Motor neuron (in vitro differentiated cells): Measurements from ENCODE around the gene SLC25A26. TPM values are rescaled to one million over a fixed set of nuclear protein-coding genes. Genes with fewer than 3 reads are reported as not detected.
"Not testable (repeated sequence)": the region's sequence is repeated elsewhere in the genome, so short reads cannot be mapped to it uniquely, and the experiment has no call there.

Experiments used
- ATAC-seq, 8 experiments: fragments of 200-7000 bp; cut with Tn5 transposase; replicated peaks in 6 of 8; 2 replicates each; pipeline ENCODE4 v1.8.0; 2021; ENCODE audit warnings: mild to moderate bottlenecking in 8 of 8, moderate library complexity in 8 of 8
- H3K27ac ChIP-seq, 2 donors: fragments of 250-450 bp; sonication (Bioruptor Pico); 2 replicates each; pipeline ENCODE4 v1.9.0; 2021; ENCODE audit warnings: antibody characterized with exemption in 2 of 2, mild to moderate bottlenecking in 2 of 2, moderate library complexity in 1 of 2
- H3K4me1 ChIP-seq, 2 donors: fragments of 250-450 bp; sonication (Bioruptor Pico); replicated peaks in 1 of 2; 2 replicates each; pipeline ENCODE4 v1.6.1; 2021; ENCODE audit warnings: antibody characterized with exemption in 2 of 2, mild to moderate bottlenecking in 2 of 2, moderate library complexity in 1 of 2
- H3K4me3 ChIP-seq, 5 donors: fragments of 250-450 bp; sonication (Bioruptor Pico); 2 replicates each; pipeline ENCODE4 v1.9.0; 2021; ENCODE audit warnings: antibody characterized with exemption in 5 of 5, mild to moderate bottlenecking in 5 of 5, moderate library complexity in 4 of 5
- WGBS, 10 experiments: fragments of 450-650 bp; shearing (Covaris generic); methylation state at CpG; one replicate each; pipeline ENCODE4 v1.0.0; 2022; 5-methylcytosine and 5-hydroxymethylcytosine counted together
- in situ Hi-C, 9 experiments: fragments of 400-800 bp; cut with MboI; loops; one replicate each; pipeline ENCODE4 v1.15.0; 2021; ENCODE audit warnings: low sequenced_read_pairs in 9 of 9, low pct_unique_long_range_greater_than_20kb in 2 of 9; ENCODE audit not compliant: unreplicated experiment in 9 of 9
- total RNA-seq, 8 experiments: library from RNA; unstranded; fragments of 300-600 nt; gene quantifications; 2 replicates each; pipeline versions ENCODE4 v1.2.3 to v1.2.4, GENCODE V29; 2022

Gene SLC25A26
- total RNA-seq, 8 experiments from 2014 or later = 13.7 to 26.7 (median 19.4) TPM

DNA sequence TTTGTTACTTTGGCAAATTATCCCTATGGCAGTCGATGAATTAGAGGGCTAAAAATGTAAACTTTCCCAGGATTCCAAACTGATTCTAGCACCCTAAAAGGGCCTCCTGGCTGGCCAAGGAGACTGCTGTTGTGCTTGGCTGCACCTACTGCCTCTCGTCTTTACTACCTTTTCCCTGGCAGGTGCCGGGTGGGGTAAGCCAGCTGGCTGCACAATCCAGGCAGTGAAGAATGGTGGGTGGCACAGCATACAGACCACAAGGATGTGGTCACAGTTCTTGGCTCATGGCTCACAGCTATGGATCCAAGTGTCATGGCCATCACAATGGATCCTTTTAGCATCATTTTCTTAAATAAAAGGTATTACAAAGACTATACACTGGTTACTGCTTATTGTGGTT lies 20.7 kb upstream of the SLC25A26 start:
- peak in 2 of 8 experiments; percentile 11 to 72 for ATAC-seq
- 0 to 100% (median 42%) methylated on average over 1 to 3 of the region's 3 CpGs; no CpG with 5 or more reads in 1 of the 10 experiments for whole genome bisulfite sequencing, 10 experiments
- in situ Hi-C loops = no loop called here
- H3K27ac ChIP-seq = no peak overlapping the region
- H3K4me1 ChIP-seq = peaks cover 0 to 2% of the 10 kb centered on the region in 2 donors
- H3K4me3 ChIP-seq = no peak overlapping the region

DNA sequence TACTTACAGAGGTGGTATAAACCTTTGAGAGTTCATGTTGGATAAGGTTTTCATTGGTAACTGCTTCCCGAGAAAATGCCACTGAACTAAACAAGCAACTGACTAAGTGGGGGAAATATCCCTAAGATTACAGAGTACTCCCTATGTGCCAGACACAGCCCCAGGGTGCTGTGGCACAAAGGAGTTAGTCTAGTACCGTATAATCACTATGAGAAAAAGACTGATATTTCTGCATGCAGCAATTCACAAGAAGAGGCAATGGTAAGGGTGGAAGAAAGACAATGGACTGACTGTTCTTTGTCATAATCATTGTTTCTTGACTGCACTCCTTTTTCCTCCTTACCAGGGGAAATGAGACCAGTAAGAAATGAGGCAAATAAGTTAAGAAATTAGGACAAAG lies 20.0 kb upstream of the SLC25A26 start:
- Histone ChIP-seq H3K4me3 (no peak overlapping the region), H3K4me1 (no peaks in the 10 kb centered on the region), H3K27ac (no peak overlapping the region)
- WGBS, 10 experiments = 14 to 89% (median 79%) methylated on average over 1 to 2 of the region's 2 CpGs; no CpG with 5 or more reads in 4 of the 10 experiments
- in situ Hi-C loops = no loop called here
- no peak for ATAC-seq

DNA sequence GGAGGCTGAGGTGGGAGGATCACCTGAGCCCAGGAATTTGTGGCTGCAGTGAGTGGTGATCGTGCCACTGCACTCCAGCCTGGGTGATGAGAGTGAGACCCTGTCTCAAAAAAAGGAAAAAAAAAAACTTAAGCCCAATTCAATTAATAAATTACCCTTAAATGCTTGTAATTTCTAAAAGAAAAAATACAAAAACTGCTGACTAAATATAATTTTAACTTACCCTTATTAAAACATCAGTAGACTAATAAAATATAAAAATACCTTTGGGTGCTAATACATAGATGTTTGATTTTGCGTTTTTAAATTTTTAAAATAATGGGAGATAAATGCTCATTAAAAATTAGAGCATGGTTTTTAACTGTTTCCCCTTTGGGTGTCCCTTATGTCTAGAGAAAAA lies 17.5 kb upstream of the SLC25A26 start:
- in situ Hi-C loops = no loop called here
- no peak for ATAC-seq
- H3K4me1 ChIP-seq = no peaks in the 10 kb centered on the region
- 38 to 100% (median 79%) methylated on average over 1 to 2 of the region's 2 CpGs; no CpG with 5 or more reads in 2 of the 10 experiments for WGBS, 10 experiments
- H3K27ac ChIP-seq = no peak overlapping the region
- H3K4me3 ChIP-seq = no peak overlapping the region

DNA sequence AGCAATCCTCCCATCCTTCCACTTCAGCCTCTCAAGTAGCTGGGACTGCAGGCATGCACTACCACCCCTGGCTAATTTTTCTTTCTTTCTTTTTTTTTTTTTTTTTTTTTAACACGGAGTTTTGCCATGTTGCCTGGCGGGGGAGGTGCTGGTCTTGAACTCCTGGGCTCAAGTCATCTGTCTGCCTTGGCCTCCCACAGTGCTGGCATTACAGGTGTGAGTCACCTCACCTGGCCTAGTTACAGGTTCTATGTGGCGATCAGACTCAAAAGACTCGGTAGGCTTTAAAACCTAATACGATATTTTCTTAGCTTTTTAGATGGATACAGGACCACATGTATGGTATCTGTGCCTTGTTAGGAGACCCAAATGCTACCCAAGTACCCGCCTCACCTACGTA lies 14.0 kb upstream of the SLC25A26 start:
- WGBS, 10 experiments = 58 to 100% (median 92%) methylated on average over 1 to 7 of the region's 7 CpGs
- no peak for ATAC-seq
- no peak overlapping the region for H3K27ac ChIP-seq
- in situ Hi-C loops = no loop called here
- no peaks in the 10 kb centered on the region for H3K4me1 ChIP-seq
- H3K4me3 ChIP-seq = no peak overlapping the region

DNA sequence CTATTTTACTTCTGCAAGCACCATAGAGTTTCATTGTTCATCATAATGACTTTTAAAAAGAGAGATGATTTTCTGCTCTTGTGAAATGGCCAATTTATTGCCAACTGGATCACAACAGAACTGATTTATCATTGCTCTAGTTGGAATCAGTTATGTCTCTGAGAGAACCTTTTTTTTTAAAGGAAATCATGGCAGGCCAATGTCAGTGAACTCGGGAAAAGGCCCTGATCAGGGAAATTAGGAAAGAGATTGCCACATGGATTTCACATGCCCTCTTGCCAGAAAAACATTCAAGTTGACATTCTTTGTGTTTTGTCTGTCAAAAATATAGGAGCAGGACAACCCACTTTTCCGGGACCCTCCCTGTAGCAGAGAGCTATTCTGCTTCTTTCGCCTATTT lies 12.6 kb upstream of the SLC25A26 start:
- no peak overlapping the region for H3K27ac ChIP-seq
- H3K4me3 ChIP-seq = no peak overlapping the region
- ATAC-seq = no peak
- WGBS, 10 experiments = 0 to 90% (median 73%) methylated on average over 1 to 3 of the region's 3 CpGs; no CpG with 5 or more reads in 2 of the 10 experiments
- in situ Hi-C loops = no loop called here
- no peaks in the 10 kb centered on the region for H3K4me1 ChIP-seq

DNA sequence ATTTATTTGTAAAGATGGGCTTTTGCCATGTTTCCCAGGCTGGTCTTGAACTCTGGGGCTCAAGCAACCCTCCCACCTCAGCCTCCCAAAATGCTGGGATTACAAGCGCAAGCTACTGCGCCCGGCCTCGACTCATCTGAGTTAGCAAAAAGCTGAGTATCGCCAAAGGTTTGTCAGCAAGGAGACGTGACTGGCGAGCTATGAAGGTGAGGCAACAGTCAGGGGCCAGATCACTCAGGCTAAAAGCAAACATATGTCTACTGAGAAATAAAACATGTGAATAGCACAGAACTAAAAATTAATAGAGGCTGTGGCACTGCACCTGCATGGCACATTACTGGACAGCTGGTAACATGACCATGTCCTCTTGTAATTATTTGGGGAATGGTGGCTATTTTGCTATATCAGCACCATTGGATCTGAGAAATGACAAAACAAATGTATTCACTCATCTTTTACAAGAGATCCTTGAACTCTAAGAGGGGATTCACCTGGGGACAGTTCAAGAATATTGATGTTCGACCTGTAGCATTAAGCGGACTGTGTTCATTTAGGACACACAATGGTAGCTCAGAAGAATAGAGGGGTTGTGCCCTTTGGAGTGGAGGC lies 10.0 kb upstream of the SLC25A26 start:
- no peaks in the 10 kb centered on the region for H3K4me1 ChIP-seq
- no peak for ATAC-seq
- WGBS, 10 experiments = 70 to 93% (median 85%) methylated on average over 1 to 7 of the region's 9 CpGs; no CpG with 5 or more reads in 3 of the 10 experiments
- in situ Hi-C loops = no loop called here
- H3K27ac ChIP-seq = no peak overlapping the region
- no peak overlapping the region for H3K4me3 ChIP-seq

DNA sequence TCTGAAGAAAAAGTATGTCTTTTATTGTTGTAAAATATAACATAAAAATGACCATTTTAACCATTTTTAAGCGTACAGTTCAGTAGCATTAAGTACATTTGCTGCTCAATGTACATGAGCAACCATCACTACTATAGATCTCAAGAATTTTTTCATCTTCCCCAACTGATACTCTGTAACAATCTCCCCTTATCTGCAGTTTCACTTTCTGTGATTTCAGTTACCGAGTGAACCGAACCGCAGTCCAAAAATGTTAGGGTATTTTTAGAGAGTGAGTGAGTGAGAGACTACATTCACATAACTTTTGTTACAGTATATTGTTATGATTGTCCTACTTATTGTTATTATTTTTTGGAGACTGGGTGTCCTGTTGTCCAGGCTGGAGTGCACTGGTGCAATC lies 9.0 kb upstream of the SLC25A26 start:
- in situ Hi-C loops = no loop called here
- ATAC-seq = no peak
- no peak overlapping the region for H3K27ac ChIP-seq
- no peaks in the 10 kb centered on the region for H3K4me1 ChIP-seq
- 70 to 97% (median 86%) methylated on average over 1 to 4 of the region's 4 CpGs; no CpG with 5 or more reads in 1 of the 10 experiments for WGBS, 10 experiments
- no peak overlapping the region for H3K4me3 ChIP-seq

GRCh38 chr3:66215106-66215505 lies 5.7 kb upstream of the SLC25A26 start:
- no peak for ATAC-seq
- H3K4me3 ChIP-seq = no peak overlapping the region
- 40 to 94% (median 73%) methylated on average over 1 to 2 of the region's 2 CpGs; no CpG with 5 or more reads in 2 of the 10 experiments for WGBS, 10 experiments
- in situ Hi-C loops = no loop called here
- no peaks in the 10 kb centered on the region for H3K4me1 ChIP-seq
- no peak overlapping the region for H3K27ac ChIP-seq

GRCh38 chr3:66220066-66220465 lies 735 bp upstream of the SLC25A26 start:
- 3 to 31% (median 22%) methylated on average over 2 to 4 of the region's 5 CpGs; no CpG with 5 or more reads in 1 of the 10 experiments for WGBS, 10 experiments
- peak overlapping the region; percentile 74 to 98 (median 80) for H3K4me3 ChIP-seq
- in situ Hi-C loops = no loop called here
- no peak for ATAC-seq
- H3K4me1 ChIP-seq = peaks cover 4% of the 10 kb centered on the region in 2 donors
- no peak overlapping the region for H3K27ac ChIP-seq

GRCh38 chr3:66224220-66224619 lies 3.4 kb downstream of the SLC25A26 start:
- peaks cover 4% of the 10 kb centered on the region in 2 donors for H3K4me1 ChIP-seq
- WGBS, 10 experiments = 73 to 100% (median 100%) methylated on average over 1 of the region's 1 CpG; no CpG with 5 or more reads in 3 of the 10 experiments
- ATAC-seq = peak in 2 of 8 experiments; percentile 4 to 23

GRCh38 chr3:66226093-66226492 lies 5.3 kb downstream of the SLC25A26 start:
- 72 to 100% (median 85%) methylated on average over 1 to 2 of the region's 3 CpGs; no CpG with 5 or more reads in 4 of the 10 experiments for WGBS, 10 experiments
- H3K27ac ChIP-seq, in situ Hi-C loops, H3K4me3 ChIP-seq, H3K4me1 ChIP-seq: not testable (repeated sequence)
- peak in 1 of 8 experiments; percentile 22 for ATAC-seq

More at GRCh38 chr3:66224220-66224619, 3.4 kb downstream of the SLC25A26 start:
- H3K4me3 ChIP-seq = no peak overlapping the region
- in situ Hi-C loops = no loop called here
- no peak overlapping the region for H3K27ac ChIP-seq

DNA sequence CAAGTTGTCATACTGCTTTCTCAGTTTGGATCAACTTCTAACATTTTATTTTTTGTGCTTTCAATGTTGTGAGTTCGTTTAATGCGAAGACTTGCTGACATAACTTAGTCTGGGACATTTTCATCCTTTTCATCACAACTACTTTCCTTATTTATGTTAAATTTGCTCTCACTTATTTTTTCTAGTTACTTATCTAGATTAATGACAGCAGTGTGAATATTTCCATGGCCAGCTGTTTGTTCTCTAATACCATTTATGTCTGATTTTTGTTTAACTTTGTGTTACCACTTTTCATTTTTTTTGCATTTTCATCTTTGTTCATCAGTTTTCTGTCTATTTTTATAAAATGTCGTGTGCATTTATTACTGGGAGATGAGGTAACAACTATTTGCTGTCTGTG lies 6.2 kb downstream of the SLC25A26 start:
- WGBS, 10 experiments = 60 to 96% (median 80%) methylated on average over 3 of the region's 3 CpGs
- H3K27ac ChIP-seq = no peak overlapping the region
- in situ Hi-C loops = no loop called here

GRCh38 chr3:66227915-66228314 lies 7.1 kb downstream of the SLC25A26 start:
- 77 to 100% (median 98%) methylated on average over 1 to 2 of the region's 2 CpGs for WGBS, 10 experiments
- no peak for ATAC-seq

More for the DNA sequence above, 6.2 kb downstream of the SLC25A26 start:
- Histone ChIP-seq H3K4me1 (peaks cover 0 to under 1% of the 10 kb centered on the region in 2 donors), H3K4me3 (no peak overlapping the region)
- ATAC-seq = no peak

DNA sequence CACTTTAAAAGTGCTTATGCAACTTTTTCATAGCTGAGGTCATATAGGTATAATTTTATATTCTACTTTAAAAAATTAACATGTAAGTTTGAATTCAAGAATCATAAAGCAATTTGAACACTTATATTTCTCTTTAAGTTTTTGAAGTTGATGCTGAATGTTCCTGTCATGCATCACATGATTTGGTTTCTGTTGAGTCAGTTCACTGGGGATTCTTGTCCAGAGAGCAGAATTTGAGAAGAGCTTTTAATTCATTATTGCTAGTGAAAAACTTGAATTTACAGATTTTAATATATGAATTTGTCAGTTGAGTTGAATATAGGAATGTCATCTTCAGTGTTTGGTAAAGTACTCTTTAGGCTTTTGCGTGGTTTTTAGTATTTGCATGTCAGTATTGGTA lies 7.9 kb downstream of the SLC25A26 start:
- no peak for ATAC-seq
- H3K4me3 ChIP-seq = no peak overlapping the region
- no peak overlapping the region for H3K27ac ChIP-seq
- no peaks in the 10 kb centered on the region for H3K4me1 ChIP-seq
- WGBS, 10 experiments = 88 to 100% (median 100%) methylated on average over 1 of the region's 1 CpG; no CpG with 5 or more reads in 3 of the 10 experiments
- in situ Hi-C loops = no loop called here

More at GRCh38 chr3:66227915-66228314, 7.1 kb downstream of the SLC25A26 start:
- in situ Hi-C loops = no loop called here
- Histone ChIP-seq H3K4me1 (no peaks in the 10 kb centered on the region), H3K27ac (no peak overlapping the region), H3K4me3 (no peak overlapping the region)
